HepG2 (cell line): ENCODE results near the gene SYNC. TPM values are rescaled to one million over a fixed set of nuclear protein-coding genes. Genes with fewer than 3 reads are reported as not detected.

ENCODE experiments used
- CAMTA2 ChIP-seq: sonication (generic); formaldehyde crosslinking; IDR thresholded peaks from 2 replicates; pipeline ENCODE4 v1.4.0; 2020; ENCODE audit warnings: mild to moderate bottlenecking, missing genetic modification reagents, borderline replicate concordance
- CBX1 ChIP-seq: IDR thresholded peaks from one replicate; pipeline ENCODE4 v1.6.1; 2016; ENCODE audit warnings: antibody characterized with exemption, low read depth
- ERF ChIP-seq: IDR thresholded peaks from 2 replicates; pipeline ENCODE4 v1.6.1; 2018; ENCODE audit warnings: missing biosample characterization, missing genetic modification reagents
- FOSL1 ChIP-seq: sonication (generic); formaldehyde crosslinking; IDR thresholded peaks from 2 replicates; pipeline ENCODE4 v1.9.0; 2021; ENCODE audit warnings: missing genetic modification reagents, borderline replicate concordance
- FOXP1 ChIP-seq, 2 experiments: fragments of 450-650 bp in 1 of 2; IDR thresholded peaks; 2 replicates each; pipeline ENCODE4 v1.6.1; 2017 to 2018; ENCODE audit warnings: antibody characterized with exemption in 1 of 2
- GPBP1L1 ChIP-seq: sonication (generic); formaldehyde crosslinking; IDR thresholded peaks from 2 replicates; pipeline ENCODE4 v1.5.0; 2020; ENCODE audit warnings: mild to moderate bottlenecking, missing genetic modification reagents
- KLF13 ChIP-seq: sonication (generic); formaldehyde crosslinking; IDR thresholded peaks from 2 replicates; pipeline ENCODE4 v1.4.0; 2020; ENCODE audit warnings: mild to moderate bottlenecking, missing genetic modification reagents
- MYC ChIP-seq: sonication (generic); formaldehyde crosslinking; IDR thresholded peaks from 2 replicates; pipeline ENCODE4 v1.9.0; 2021; ENCODE audit warnings: missing genetic modification reagents, borderline replicate concordance
- NFE2 ChIP-seq: sonication (generic); formaldehyde crosslinking; IDR thresholded peaks from 2 replicates; pipeline ENCODE4 v1.4.0; 2020; ENCODE audit warnings: missing genetic modification reagents
- RFX5 ChIP-seq: IDR thresholded peaks from 2 replicates; pipeline ENCODE4 v1.6.1; 2011; ENCODE audit warnings: low read depth, low read length, improper control_type of control experiment
- SMC3 ChIP-seq: IDR thresholded peaks from 2 replicates; pipeline ENCODE4 v1.6.1; 2011; ENCODE audit warnings: low read length, improper control_type of control experiment
- XBP1 ChIP-seq: sonication (generic); formaldehyde crosslinking; IDR thresholded peaks from 2 replicates; pipeline ENCODE4 v1.5.0; 2020; ENCODE audit warnings: missing genetic modification reagents
- ZBTB40 ChIP-seq, 2 experiments: fragments of 450-650 bp in 1 of 2; sonication (generic) in 1 of 2; formaldehyde crosslinking in 1 of 2; IDR thresholded peaks; 2 replicates each; pipeline versions ENCODE4 v1.6.1 to v1.8.0; 2016 to 2022; ENCODE audit warnings: antibody characterized with exemption in 1 of 2, mild to moderate bottlenecking in 1 of 2, missing genetic modification reagents in 1 of 2
- ZNF232 ChIP-seq: sonication (generic); formaldehyde crosslinking; IDR thresholded peaks from 2 replicates; pipeline ENCODE4 v1.4.0; 2020; ENCODE audit warnings: missing genetic modification reagents, borderline replicate concordance
- ZNF432 ChIP-seq: sonication (generic); formaldehyde crosslinking; IDR thresholded peaks from 2 replicates; pipeline ENCODE4 v1.5.0; 2020; ENCODE audit warnings: missing genetic modification reagents, mild to moderate bottlenecking, borderline replicate concordance
- ZNF556 ChIP-seq: sonication (generic); formaldehyde crosslinking; IDR thresholded peaks from 2 replicates; pipeline ENCODE4 v1.4.0; 2020; ENCODE audit warnings: mild to moderate bottlenecking, missing genetic modification reagents, borderline replicate concordance
- polyA plus RNA-seq, 8 experiments: library from polyadenylated mRNA; depleted of rRNA in 3 of 8; stranded (reverse) in 7 of 8; unstranded in 1 of 8; fragments of >200 nt; fragmentation: Illumina TruSeq in 4 of 8; extraction: Trizol in 4 of 8; gene quantifications; 2 replicates each; pipeline versions ENCODE4 v1.2.1 to v1.2.3, GENCODE V29; 2011 to 2016; ENCODE audit warnings: low read depth in 4 of 8, missing spikeins in 1 of 8, mixed read lengths in 1 of 8; ENCODE audit not compliant: insufficient read depth in 1 of 8
- total RNA-seq, 5 experiments: library from RNA; depleted of rRNA; stranded (reverse); fragments of >200 nt; fragmentation: Illumina TruSeq; extraction: Trizol; gene quantifications; 2 replicates each; pipeline ENCODE4 v1.2.3, GENCODE V29; 2016; ENCODE audit warnings: low read depth in 1 of 5
- TF ChIP-seq, protein P1 (sequence below): sonication (generic); formaldehyde crosslinking; IDR thresholded peaks from 2 replicates; pipeline ENCODE4 v1.8.1; 2023; ENCODE audit warnings: mild to moderate bottlenecking, moderate library complexity, missing genetic modification reagents
- TF ChIP-seq, protein P2 (sequence below): sonication (generic); formaldehyde crosslinking; IDR thresholded peaks from 2 replicates; pipeline ENCODE4 v1.4.0; 2020; ENCODE audit warnings: missing genetic modification reagents, borderline replicate concordance

The SYNC gene
- total and polyA plus RNA-seq, 2 of the 13 experiments (the other 11 are each of a cell fraction or from before 2014, with no cell fraction given) = 2.4 to 5.4 TPM

- TF ChIP-seq ZBTB40 (IDR thresholded peaks at IDR 0.05) (peak; percentile 68), ZBTB40 (CRISPR knock-in tag; IDR thresholded peaks at IDR 0.05) (no peak), ZNF556 (CRISPR knock-in tag) (no peak), MYC (CRISPR knock-in tag) (no peak), ZNF432 (CRISPR knock-in tag) (no peak), FOXP1 (IDR thresholded peaks at IDR 0.05) (no peak), FOXP1 (CRISPR knock-in tag; IDR thresholded peaks at IDR 0.05) (no peak), GPBP1L1 (CRISPR knock-in tag) (no peak), NFE2 (no peak), RFX5 (no peak), CBX1 (peak; percentile 26), FOSL1 (CRISPR knock-in tag) (no peak), KLF13 (CRISPR knock-in tag) (no peak), CAMTA2 (CRISPR knock-in tag) (no peak), ZNF232 (CRISPR knock-in tag) (no peak; the same call in 1 of the 2 replicates), SMC3 (no peak), XBP1 (CRISPR knock-in tag) (no peak), ERF (CRISPR knock-in tag) (0 out of 2 replicates have a peak, but pooled peaks have one; percentile 10)
- TF ChIP-seq, protein P1, sequence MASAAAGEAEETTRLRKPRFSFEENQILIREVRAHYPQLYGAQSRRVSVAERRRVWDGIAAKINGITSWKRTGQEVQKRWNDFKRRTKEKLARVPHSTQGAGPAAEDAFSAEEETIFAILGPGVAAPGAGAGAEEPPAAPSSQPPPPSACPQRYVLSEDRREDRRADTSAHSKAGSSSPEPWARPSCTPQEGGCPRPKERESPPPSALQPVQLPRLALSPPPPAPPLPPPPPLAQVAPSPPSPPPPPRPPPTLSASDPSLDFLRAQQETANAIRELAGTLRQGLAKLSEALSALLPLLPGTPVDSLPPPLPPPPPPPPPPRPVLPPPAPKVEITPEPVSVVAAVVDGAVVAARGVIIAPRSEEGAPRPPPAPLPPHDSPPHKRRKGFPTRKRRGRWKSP (CRISPR knock-in tag) = no peak
- TF ChIP-seq, protein P2, sequence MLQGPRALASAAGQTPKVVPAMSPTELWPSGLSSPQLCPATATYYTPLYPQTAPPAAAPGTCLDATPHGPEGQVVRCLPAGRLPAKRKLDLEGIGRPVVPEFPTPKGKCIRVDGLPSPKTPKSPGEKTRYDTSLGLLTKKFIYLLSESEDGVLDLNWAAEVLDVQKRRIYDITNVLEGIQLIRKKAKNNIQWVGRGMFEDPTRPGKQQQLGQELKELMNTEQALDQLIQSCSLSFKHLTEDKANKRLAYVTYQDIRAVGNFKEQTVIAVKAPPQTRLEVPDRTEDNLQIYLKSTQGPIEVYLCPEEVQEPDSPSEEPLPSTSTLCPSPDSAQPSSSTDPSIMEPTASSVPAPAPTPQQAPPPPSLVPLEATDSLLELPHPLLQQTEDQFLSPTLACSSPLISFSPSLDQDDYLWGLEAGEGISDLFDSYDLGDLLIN (CRISPR knock-in tag) = no peak
Measured at GRCh38 chr1:32650248-32650751, 52.3 kb downstream of the SYNC start, which contains the start of gene ZBTB8OS (continued).
